GM12878 (cell line): Measurements from ENCODE around the gene YAP1.

ENCODE experiments used
- BACH1 ChIP-seq: fragments of 450-650 bp; IDR thresholded peaks from 2 replicates; pipeline ENCODE4 v1.6.1; 2017; ENCODE audit warnings: mild to moderate bottlenecking, borderline replicate concordance
- BHLHE40 ChIP-seq, 2 experiments: fragments of 450-650 bp in 1 of 2; IDR thresholded peaks; 2 replicates each; pipeline ENCODE4 v1.6.1; 2011 to 2017; ENCODE audit warnings: low read depth in 2 of 2, borderline replicate concordance in 1 of 2, improper control_type of control experiment in 1 of 2, low read length in 1 of 2, mild to moderate bottlenecking in 1 of 2
- CTCF ChIP-seq, 3 experiments: IDR thresholded peaks in 2 of 3; conservative IDR thresholded peaks in 1 of 3; 2 replicates each; pipeline ENCODE4 v1.5.1; 2011; ENCODE audit warnings: low read depth in 3 of 3, low read length in 3 of 3, mild to moderate bottlenecking in 3 of 3, control low read depth in 2 of 3, moderate library complexity in 2 of 3, inconsistent platforms in 1 of 3, mixed read lengths in 1 of 3; ENCODE audit not compliant: control insufficient read depth in 2 of 3, insufficient read depth in 1 of 3; ENCODE audit errors: extremely low read depth in 1 of 3
- EGR1 ChIP-seq, 2 experiments: IDR thresholded peaks; 1 replicate in 1 of 2; 2 replicates in 1 of 2; pipeline ENCODE4 v1.6.1; 2011 to 2012; ENCODE audit warnings: low read depth in 2 of 2, low read length in 2 of 2, borderline replicate concordance in 1 of 2, mild to moderate bottlenecking in 1 of 2, moderate library complexity in 1 of 2
- IRF3 ChIP-seq: fragments of 450-650 bp; IDR thresholded peaks from 2 replicates; pipeline ENCODE4 v1.6.1; 2014; ENCODE audit warnings: mild to moderate bottlenecking
- JUNB ChIP-seq: IDR thresholded peaks from 2 replicates; pipeline ENCODE4 v1.6.1; 2016; ENCODE audit warnings: antibody characterized with exemption, mild to moderate bottlenecking
- MAX ChIP-seq: IDR thresholded peaks from 2 replicates; pipeline ENCODE4 v1.6.1; 2012; ENCODE audit warnings: low read depth, low read length, improper control_type of control experiment
- NKRF ChIP-seq: fragments of 450-650 bp; conservative IDR thresholded peaks from 2 replicates; pipeline ENCODE4 v1.6.1; 2017; ENCODE audit warnings: mild to moderate bottlenecking, moderate library complexity
- POLR2A ChIP-seq: IDR thresholded peaks from 2 replicates; pipeline ENCODE4 v1.6.1; 2011; ENCODE audit warnings: low read depth, mild to moderate bottlenecking, low read length
- RCOR1 ChIP-seq: conservative IDR thresholded peaks from 2 replicates; pipeline ENCODE4 v1.6.1; 2012; ENCODE audit warnings: low read depth, low read length, improper control_type of control experiment
- SIN3A ChIP-seq: IDR thresholded peaks from 2 replicates; pipeline ENCODE4 v1.6.1; 2012; ENCODE audit warnings: low read depth, low read length, improper control_type of control experiment
- SKIL ChIP-seq: fragments of 450-650 bp; IDR thresholded peaks from 2 replicates; pipeline ENCODE4 v1.6.1; 2017; ENCODE audit warnings: mild to moderate bottlenecking, low read depth, inconsistent platforms; ENCODE audit not compliant: poor library complexity, severe bottlenecking
- SRF ChIP-seq, 2 experiments: IDR thresholded peaks; 2 replicates each; pipeline ENCODE4 v1.6.1; 2011; ENCODE audit warnings: low read depth in 2 of 2, low read length in 2 of 2, mild to moderate bottlenecking in 1 of 2, moderate library complexity in 1 of 2
- YY1 ChIP-seq: IDR thresholded peaks from 2 replicates; pipeline ENCODE4 v1.6.1; 2011; ENCODE audit warnings: low read depth, mild to moderate bottlenecking, low read length

- no peak for TF ChIP-seq EGR1 (IDR thresholded peaks at IDR 0.05; ENCODE audit: borderline replicate concordance in 1 of 2, low read depth in 2 of 2, low read length in 2 of 2)
- TF ChIP-seq MAX: no peak
- no peak for TF ChIP-seq CTCF (IDR thresholded peaks at IDR 0.05 in 2 of 3, conservative IDR thresholded peaks at IDR 0.05 in 1 of 3; ENCODE audit: control insufficient read depth in 2 of 3, extremely low read depth in 1 of 3, insufficient read depth in 1 of 3, low read depth in 3 of 3, low read length in 3 of 3)
- TF ChIP-seq RCOR1: no peak
- no peak for TF ChIP-seq IRF3
- TF ChIP-seq SIN3A: no peak
- TF ChIP-seq SKIL: no peak
- no peak for TF ChIP-seq NKRF
- no peak for TF ChIP-seq POLR2A
- no peak for TF ChIP-seq YY1
- no peak for TF ChIP-seq JUNB
- TF ChIP-seq SRF (IDR thresholded peaks at IDR 0.05; ENCODE audit: low read depth in 2 of 2, low read length in 2 of 2): no peak
- TF ChIP-seq BACH1: no peak
- no peak for TF ChIP-seq BHLHE40 (IDR thresholded peaks at IDR 0.05; ENCODE audit: borderline replicate concordance in 1 of 2, low read depth in 2 of 2, low read length in 1 of 2)
These were observed 116.6 kb downstream of the YAP1 start for GRCh38 chr11:102226702-102227490.
